ENCODE data around the gene PIK3R6.

GRCh38 chr17:8823279-8823678, 44.2 kb downstream of the PIK3R6 start:
- no peak for TF ChIP-seq CTCF (IDR thresholded peaks at IDR 0.05)
- TF ChIP-seq EZH2 (IDR thresholded peaks at IDR 0.05; ENCODE audit: borderline replicate concordance, insufficient read depth, low read depth, low read length, poor library complexity, severe bottlenecking): no peak

All from B cell (primary cell).